Measurements from ENCODE around the gene SPG7.

SPG7 gene

GRCh38 chr16:89547291-89547690 lies 39.1 kb downstream of the SPG7 start:
- DNase-seq (ENCODE audit: low read depth), result no peak

- DNase-seq (ENCODE audit: low read depth), result no peak
Observed at GRCh38 chr16:89547860-89548259, 39.7 kb downstream of the SPG7 start.

GRCh38 chr16:89548344-89549006 lies 40.3 kb downstream of the SPG7 start:
- no peak for DNase-seq (ENCODE audit: low read depth)

GRCh38 chr16:89549007-89549700 lies 41.0 kb downstream of the SPG7 start:
- DNase-seq (ENCODE audit: low read depth), result no peak

GRCh38 chr16:89550421-89551007 lies 42.3 kb downstream of the SPG7 start:
- DNase-seq (ENCODE audit: low read depth), result no peak

- no peak for DNase-seq (ENCODE audit: low read depth)
Observed at GRCh38 chr16:89552329-89552728, 44.1 kb downstream of the SPG7 start.

GRCh38 chr16:89552913-89553312 lies 44.7 kb downstream of the SPG7 start:
- no peak for DNase-seq (ENCODE audit: low read depth)

- DNase-seq (ENCODE audit: low read depth), result no peak
Observed at GRCh38 chr16:89553733-89554132, 45.5 kb downstream of the SPG7 start.

GRCh38 chr16:89554343-89554742 lies 46.1 kb downstream of the SPG7 start:
- DNase-seq (ENCODE audit: low read depth), result no peak

GRCh38 chr16:89555265-89555664 lies 47.1 kb downstream of the SPG7 start:
- no peak for DNase-seq (ENCODE audit: low read depth)

- DNase-seq (ENCODE audit: low read depth), result no peak
Observed at GRCh38 chr16:89555780-89556179, 47.6 kb downstream of the SPG7 start.

GRCh38 chr16:89556750-89557689 lies 48.8 kb downstream of the SPG7 start:
- peak; percentile 56 for DNase-seq (ENCODE audit: low read depth)

GRCh38 chr16:89557690-89558490 lies 49.7 kb downstream of the SPG7 start:
- no peak for DNase-seq (ENCODE audit: low read depth)

- DNase-seq (ENCODE audit: low read depth), result peak; percentile 87
Observed at GRCh38 chr16:89560378-89561141, 52.4 kb downstream of the SPG7 start, which contains the start of gene RPL13. Gene RPL13 (plus strand): TSS chr16:89560682. CDS start chr16:89560960, 278 bp downstream.

- DNase-seq (ENCODE audit: low read depth), result no peak
Observed at GRCh38 chr16:89561142-89561883, 53.1 kb downstream of the SPG7 start.

GRCh38 chr16:89561884-89562599 lies 53.8 kb downstream of the SPG7 start:
- no peak for DNase-seq (ENCODE audit: low read depth)

GRCh38 chr16:89562939-89563338 lies 54.7 kb downstream of the SPG7 start:
- no peak for DNase-seq (ENCODE audit: low read depth)

- no peak for DNase-seq (ENCODE audit: low read depth)
Observed at GRCh38 chr16:89563639-89564392, 55.6 kb downstream of the SPG7 start.
